Measurements from ENCODE around the gene ABCC8.

Gene ABCC8

GRCh38 chr11:17395978-17396377, 80.7 kb downstream of the ABCC8 start:
- no peaks in the 10 kb centered on the region for H3K9me3 Mint-ChIP-seq
- no peaks in the 10 kb centered on the region for H3K36me3 Mint-ChIP-seq (ENCODE audit: low read depth)
- no peak overlapping the region for H3K4me3 Mint-ChIP-seq
- H3K27ac Mint-ChIP-seq, result no peak overlapping the region
- no peaks in the 10 kb centered on the region for H3K4me1 Mint-ChIP-seq
- H3K27me3 Mint-ChIP-seq (ENCODE audit: low read depth), result peaks cover 31% of the 10 kb centered on the region
- no peak for TF ChIP-seq CTCF (IDR thresholded peaks at IDR 0.05; ENCODE audit: unreplicated experiment in 3 of 3)

- no peak overlapping the region for H3K27ac Mint-ChIP-seq
- no peak overlapping the region for H3K4me3 Mint-ChIP-seq
- H3K9me3 Mint-ChIP-seq, result no peaks in the 10 kb centered on the region
Observed at GRCh38 chr11:17395554-17395961, 81.1 kb downstream of the ABCC8 start.

GRCh38 chr11:17394743-17395390, 81.8 kb downstream of the ABCC8 start:
- no peaks in the 10 kb centered on the region for H3K9me3 Mint-ChIP-seq
- no peaks in the 10 kb centered on the region for H3K4me1 Mint-ChIP-seq
- no peak for TF ChIP-seq CTCF (IDR thresholded peaks at IDR 0.05; ENCODE audit: unreplicated experiment in 3 of 3)
- H3K4me3 Mint-ChIP-seq, result no peak overlapping the region
- no peaks in the 10 kb centered on the region for H3K36me3 Mint-ChIP-seq (ENCODE audit: low read depth)
- no peak overlapping the region for H3K27ac Mint-ChIP-seq
- peaks cover 36% of the 10 kb centered on the region for H3K27me3 Mint-ChIP-seq (ENCODE audit: low read depth)

More at GRCh38 chr11:17395554-17395961, 81.1 kb downstream of the ABCC8 start:
- no peaks in the 10 kb centered on the region for H3K4me1 Mint-ChIP-seq
- no peak for TF ChIP-seq CTCF (IDR thresholded peaks at IDR 0.05; ENCODE audit: unreplicated experiment in 3 of 3)
- H3K36me3 Mint-ChIP-seq (ENCODE audit: low read depth), result no peaks in the 10 kb centered on the region
- H3K27me3 Mint-ChIP-seq (ENCODE audit: low read depth), result peaks cover 32% of the 10 kb centered on the region

- no peak overlapping the region for H3K27ac Mint-ChIP-seq
- TF ChIP-seq CTCF (IDR thresholded peaks at IDR 0.05; ENCODE audit: unreplicated experiment in 3 of 3), result no peak
- H3K36me3 Mint-ChIP-seq (ENCODE audit: low read depth), result no peaks in the 10 kb centered on the region
- H3K4me3 Mint-ChIP-seq, result no peak overlapping the region
- H3K4me1 Mint-ChIP-seq, result no peaks in the 10 kb centered on the region
- H3K27me3 Mint-ChIP-seq (ENCODE audit: low read depth), result peaks cover 33% of the 10 kb centered on the region
- H3K9me3 Mint-ChIP-seq, result no peaks in the 10 kb centered on the region
Observed at GRCh38 chr11:17393472-17393871, 83.2 kb downstream of the ABCC8 start.

GRCh38 chr11:17392872-17393271, 83.8 kb downstream of the ABCC8 start:
- Mint-ChIP-seq H3K27me3 (ENCODE audit: low read depth) (peaks cover 39% of the 10 kb centered on the region), H3K4me1 (no peaks in the 10 kb centered on the region), H3K27ac (no peak overlapping the region), H3K36me3 (ENCODE audit: low read depth) (no peaks in the 10 kb centered on the region), H3K9me3 (no peaks in the 10 kb centered on the region), H3K4me3 (no peak overlapping the region)
- no peak for TF ChIP-seq CTCF (IDR thresholded peaks at IDR 0.05; ENCODE audit: unreplicated experiment in 3 of 3)
